Measurements from ENCODE around the gene METTL16. TPM values are rescaled to one million over a fixed set of nuclear protein-coding genes. Genes with fewer than 3 reads are reported as not detected.
"Not testable (repeated sequence)": the region's sequence is repeated elsewhere in the genome, so short reads cannot be mapped to it uniquely, and the experiment has no call there.

Gene METTL16
- total RNA-seq, 2 donors from 2014 or later = 46.6 to 47.9 TPM

DNA sequence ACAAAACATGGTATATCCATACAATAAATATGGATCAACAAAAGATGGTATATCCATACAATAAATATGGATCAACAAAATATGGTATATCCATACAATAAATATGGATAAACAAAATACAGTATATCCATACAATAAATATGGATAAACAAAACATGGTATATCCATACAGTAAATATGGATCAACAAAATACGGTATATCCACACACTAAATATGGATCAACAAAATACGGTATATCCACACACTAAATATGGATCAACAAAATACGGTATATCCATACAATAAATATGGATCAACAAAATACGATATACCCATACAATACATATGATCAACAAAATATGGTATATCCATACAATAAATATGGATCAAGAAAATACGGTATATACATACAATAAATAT lies 8.1 kb downstream of the METTL16 start:
- no peak for TF ChIP-seq POLR2A (IDR thresholded peaks at IDR 0.05)
- TF ChIP-seq, protein P1, sequence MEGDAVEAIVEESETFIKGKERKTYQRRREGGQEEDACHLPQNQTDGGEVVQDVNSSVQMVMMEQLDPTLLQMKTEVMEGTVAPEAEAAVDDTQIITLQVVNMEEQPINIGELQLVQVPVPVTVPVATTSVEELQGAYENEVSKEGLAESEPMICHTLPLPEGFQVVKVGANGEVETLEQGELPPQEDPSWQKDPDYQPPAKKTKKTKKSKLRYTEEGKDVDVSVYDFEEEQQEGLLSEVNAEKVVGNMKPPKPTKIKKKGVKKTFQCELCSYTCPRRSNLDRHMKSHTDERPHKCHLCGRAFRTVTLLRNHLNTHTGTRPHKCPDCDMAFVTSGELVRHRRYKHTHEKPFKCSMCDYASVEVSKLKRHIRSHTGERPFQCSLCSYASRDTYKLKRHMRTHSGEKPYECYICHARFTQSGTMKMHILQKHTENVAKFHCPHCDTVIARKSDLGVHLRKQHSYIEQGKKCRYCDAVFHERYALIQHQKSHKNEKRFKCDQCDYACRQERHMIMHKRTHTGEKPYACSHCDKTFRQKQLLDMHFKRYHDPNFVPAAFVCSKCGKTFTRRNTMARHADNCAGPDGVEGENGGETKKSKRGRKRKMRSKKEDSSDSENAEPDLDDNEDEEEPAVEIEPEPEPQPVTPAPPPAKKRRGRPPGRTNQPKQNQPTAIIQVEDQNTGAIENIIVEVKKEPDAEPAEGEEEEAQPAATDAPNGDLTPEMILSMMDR (IDR thresholded peaks at IDR 0.05) = no peak
- no peak for TF ChIP-seq POLR2AphosphoS5 (IDR thresholded peaks at IDR 0.05)
- no peak for DNase-seq (ENCODE audit: low spot score)
- Histone ChIP-seq H3K27me3 (replicated peaks; ENCODE audit: insufficient read depth) (no peaks in the 10 kb centered on the region), H3K4me1 (replicated peaks) (no peaks in the 10 kb centered on the region), H3K36me3 (no peaks in the 10 kb centered on the region), H3K4me3 (no peak overlapping the region), H3K27ac (no peak overlapping the region), H3K9me3 (no peaks in the 10 kb centered on the region)
- 77% methylated on average over 5 of the region's 5 CpGs for WGBS
- intact Hi-C loops (cut with DNase I) = no loop called here

DNA sequence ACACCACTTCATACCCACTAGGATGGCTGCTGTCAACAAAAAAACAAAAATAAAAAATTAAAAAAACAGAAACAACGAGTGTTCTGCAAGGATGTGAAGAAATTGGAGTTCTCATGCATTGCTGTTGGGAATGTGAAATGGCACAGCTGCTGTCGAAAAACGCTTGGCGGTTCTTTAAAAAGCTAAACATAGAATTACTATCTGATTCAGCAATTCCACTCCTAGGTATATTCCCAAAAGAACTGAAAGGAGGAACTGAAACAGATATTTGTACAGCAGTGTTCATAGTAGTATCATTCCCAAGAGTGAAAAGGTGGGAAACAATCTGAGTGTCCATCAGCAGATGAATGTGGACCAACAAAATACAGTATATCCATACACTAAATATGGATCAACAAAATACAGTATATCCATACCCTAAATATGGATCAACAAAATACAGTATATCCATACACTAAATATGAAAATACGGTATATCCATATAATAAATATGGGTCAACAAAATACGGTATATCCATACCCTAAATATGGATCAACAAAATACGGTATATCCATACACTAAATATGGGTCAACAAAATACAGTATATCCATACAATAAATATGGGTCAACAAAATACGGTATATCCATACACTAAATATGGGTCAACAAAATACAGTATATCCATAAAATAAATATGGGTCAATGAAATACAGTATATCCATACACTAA lies 8.7 kb downstream of the METTL16 start:
- TF ChIP-seq POLR2AphosphoS5 (IDR thresholded peaks at IDR 0.05) (no peak), POLR2A (IDR thresholded peaks at IDR 0.05) (no peak)
- TF ChIP-seq, protein P1 (IDR thresholded peaks at IDR 0.05) = no peak
- Histone ChIP-seq H3K4me3 (no peak overlapping the region), H3K27me3 (replicated peaks; ENCODE audit: insufficient read depth) (no peaks in the 10 kb centered on the region), H3K27ac (no peak overlapping the region), H3K36me3 (no peaks in the 10 kb centered on the region), H3K4me1 (replicated peaks) (no peaks in the 10 kb centered on the region), H3K9me3 (no peaks in the 10 kb centered on the region)
- DNase-seq (ENCODE audit: low spot score) = no peak
- intact Hi-C loops (cut with DNase I) = no loop called here
- 88% methylated on average over 8 of the region's 8 CpGs for WGBS

DNA sequence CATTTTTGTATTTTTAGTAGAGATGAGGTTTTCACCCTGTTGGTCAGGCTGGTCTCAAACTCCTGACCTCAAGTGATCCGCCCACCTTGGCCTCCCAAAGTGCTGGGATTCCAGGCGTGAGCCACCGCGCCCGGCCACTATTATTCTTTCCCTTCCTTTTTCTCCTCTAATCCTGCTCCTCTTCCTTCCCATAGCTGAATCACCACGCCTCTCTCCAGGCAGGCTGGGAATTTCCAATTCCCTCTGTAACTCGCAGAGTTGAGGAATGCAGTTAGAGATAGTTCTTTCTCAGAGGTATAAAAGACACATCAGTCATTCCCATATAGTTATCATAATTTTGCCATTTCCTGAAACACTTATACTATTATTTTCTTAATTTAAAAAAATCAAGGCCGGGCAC lies 11.2 kb downstream of the METTL16 start:
- no peak overlapping the region for H3K27ac ChIP-seq
- TF ChIP-seq, protein P1 (IDR thresholded peaks at IDR 0.05) = no peak
- no peak for TF ChIP-seq POLR2AphosphoS5 (IDR thresholded peaks at IDR 0.05)
- TF ChIP-seq POLR2A (IDR thresholded peaks at IDR 0.05) = no peak
- H3K36me3 ChIP-seq = no peaks in the 10 kb centered on the region
- DNase-seq (ENCODE audit: low spot score) = no peak
- no peaks in the 10 kb centered on the region for H3K9me3 ChIP-seq
- H3K27me3 ChIP-seq (replicated peaks; ENCODE audit: insufficient read depth) = no peaks in the 10 kb centered on the region
- no peak overlapping the region for H3K4me3 ChIP-seq
- intact Hi-C loops (cut with DNase I) = no loop called here
- WGBS = 85% methylated on average over 8 of the region's 8 CpGs
- no peaks in the 10 kb centered on the region for H3K4me1 ChIP-seq (replicated peaks)

DNA sequence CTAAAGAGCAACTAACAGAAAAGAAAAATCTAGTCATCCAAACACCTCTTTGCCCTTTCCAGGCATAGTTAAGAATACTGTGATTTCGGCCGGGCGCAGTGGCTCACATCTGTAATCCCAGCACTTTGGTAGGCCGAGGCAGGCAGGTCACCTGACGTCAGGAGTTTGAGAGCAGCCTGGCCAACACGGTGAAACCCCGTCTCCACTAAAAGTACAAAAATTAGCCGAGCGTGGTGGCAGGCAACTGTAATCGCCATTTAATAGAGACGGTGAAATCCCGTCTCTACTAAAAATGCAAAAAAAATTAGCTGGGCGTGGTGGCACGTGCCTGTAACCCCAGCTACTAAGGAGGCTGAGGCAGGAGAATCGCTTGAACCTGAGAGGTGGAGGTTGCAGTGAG lies 22.4 kb downstream of the METTL16 start:
- 95% methylated on average over 15 of the region's 15 CpGs for WGBS
- H3K9me3 ChIP-seq; DNase-seq (ENCODE audit: low spot score); H3K27ac ChIP-seq; H3K27me3 ChIP-seq (replicated peaks; ENCODE audit: insufficient read depth); intact Hi-C loops (cut with DNase I); H3K4me3 ChIP-seq; H3K36me3 ChIP-seq; H3K4me1 ChIP-seq (replicated peaks): not testable (repeated sequence)

DNA sequence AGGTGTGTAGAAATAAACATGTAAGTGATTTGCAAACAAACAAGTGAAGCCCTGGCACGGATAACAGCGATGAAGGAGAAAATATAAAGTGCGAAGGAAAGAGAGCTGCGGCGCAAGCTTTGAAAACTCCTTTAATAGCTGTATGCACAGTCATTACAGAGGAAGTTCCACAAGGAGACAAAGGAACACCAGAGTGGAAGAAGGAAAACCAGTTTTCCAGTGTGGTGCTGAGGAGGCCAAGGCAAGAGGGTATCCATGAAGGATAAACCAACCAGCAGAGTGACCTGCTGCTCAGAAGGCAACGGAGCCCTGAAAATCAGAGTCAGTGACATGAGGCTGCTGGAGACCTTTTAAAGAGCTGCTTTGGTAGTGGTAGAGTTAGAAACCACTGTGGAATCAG lies 24.4 kb downstream of the METTL16 start:
- Histone ChIP-seq H3K36me3 (no peaks in the 10 kb centered on the region), H3K9me3 (no peaks in the 10 kb centered on the region), H3K4me1 (replicated peaks) (peaks cover 2% of the 10 kb centered on the region), H3K27ac (peak overlapping the region in 1 of 2 donors; percentile 28), H3K4me3 (no peak overlapping the region), H3K27me3 (replicated peaks; ENCODE audit: insufficient read depth) (no peaks in the 10 kb centered on the region)
- intact Hi-C loops (cut with DNase I) = no loop called here
- WGBS = 55% methylated on average over 6 of the region's 6 CpGs
- TF ChIP-seq POLR2AphosphoS5 (IDR thresholded peaks at IDR 0.05) (peak; percentile 18), POLR2A (IDR thresholded peaks at IDR 0.05) (no peak)
- TF ChIP-seq, protein P1 (IDR thresholded peaks at IDR 0.05) = no peak
- DNase-seq (ENCODE audit: low spot score) = peak; percentile 8

- DNase-seq (ENCODE audit: low spot score); H3K27ac ChIP-seq; H3K4me1 ChIP-seq (replicated peaks); H3K36me3 ChIP-seq; H3K9me3 ChIP-seq; intact Hi-C loops (cut with DNase I); H3K27me3 ChIP-seq (replicated peaks; ENCODE audit: insufficient read depth); H3K4me3 ChIP-seq: not testable (repeated sequence)
- 94% methylated on average over 4 of the region's 4 CpGs for WGBS
Observed at GRCh38 chr17:2486709-2487108, 25.0 kb downstream of the METTL16 start.

Measured in prostate gland (tissue), 2 donors.